A673 (cell line): Measurements from ENCODE around the gene FICD. TPM values are rescaled to one million over a fixed set of nuclear protein-coding genes. Genes with fewer than 3 reads are reported as not detected.

Source experiments
- BruUV-seq: library from RNA; stranded (reverse); fragments of 400-500 nt; replicated peaks from 2 replicates; lab custom pipeline; 2021; lab: Mats Ljungman, UMichigan
- CTCF ChIA-PET: fragments of 300-600 bp; sonication (Branson Sonifier 250); formaldehyde crosslinking; loops from one replicate; lab custom pipeline; 2022; ENCODE audit warnings: antibody characterized with exemption; lab: Charles Lee
- POLR2A ChIA-PET: fragments of 300-600 bp; sonication (Branson Sonifier 250); formaldehyde crosslinking; loops from one replicate; lab custom pipeline; 2022; ENCODE audit warnings: antibody characterized with exemption; ENCODE audit not compliant: low non-redundant PET; lab: Charles Lee
- DNase-seq: peaks from one replicate; pipeline ENCODE4 v3.0.0-alpha.2; 2015; ENCODE audit warnings: low spot score
- H3K27ac ChIP-seq: fragments of 200-600 bp; sonication (generic); 2 replicates; pipeline ENCODE4 v1.5.1; 2016; ENCODE audit warnings: mixed run types, low read depth, mild to moderate bottlenecking, mixed read lengths, antibody characterized with exemption, low read length; ENCODE audit not compliant: poor library complexity, severe bottlenecking
- H3K27me3 ChIP-seq: fragments of 200-600 bp; sonication (generic); replicated peaks from 2 replicates; pipeline ENCODE4 v1.6.1; 2017; ENCODE audit warnings: mixed run types, low read depth, mild to moderate bottlenecking, mixed read lengths, antibody characterized with exemption, low read length; ENCODE audit not compliant: insufficient read depth, poor library complexity
- H3K36me3 ChIP-seq: fragments of 200-600 bp; sonication (generic); 2 replicates; pipeline ENCODE4 v1.6.1; 2016; ENCODE audit warnings: mixed run types, mild to moderate bottlenecking, mixed read lengths, antibody characterized with exemption, low read length; ENCODE audit not compliant: insufficient read depth, poor library complexity, severe bottlenecking
- H3K4me1 ChIP-seq: fragments of 200-600 bp; sonication (generic); 2 replicates; pipeline ENCODE4 v1.6.1; 2017; ENCODE audit warnings: mixed run types, mild to moderate bottlenecking, mixed read lengths, antibody characterized with exemption, low read length; ENCODE audit not compliant: insufficient read depth, poor library complexity, severe bottlenecking
- H3K4me3 ChIP-seq: fragments of 200-600 bp; sonication (generic); 2 replicates; pipeline ENCODE4 v1.5.1; 2016; ENCODE audit warnings: low read depth, mixed run types, mild to moderate bottlenecking, mixed read lengths, low read length; ENCODE audit not compliant: poor library complexity, severe bottlenecking
- H3K9me3 ChIP-seq: fragments of 200-600 bp; sonication (generic); 2 replicates; pipeline ENCODE4 v1.6.1; 2016; ENCODE audit warnings: mixed run types, low read depth, mild to moderate bottlenecking, mixed read lengths, antibody characterized with exemption, low read length; ENCODE audit not compliant: poor library complexity, severe bottlenecking
- EZH2 ChIP-seq: fragments of 200-600 bp; sonication (generic); IDR thresholded peaks from 2 replicates; pipeline ENCODE4 v1.6.1; 2017; ENCODE audit warnings: borderline replicate concordance, low read depth, mild to moderate bottlenecking, mixed read lengths, antibody characterized with exemption, low read length; ENCODE audit not compliant: poor library complexity, severe bottlenecking
- intact Hi-C: fragments of 100-400 bp; cut with micrococcal nuclease; formaldehyde crosslinking; loops from one replicate; pipeline ENCODE4 v1.10.0; 2022; ENCODE audit not compliant: unreplicated experiment
- total RNA-seq: library from RNA; stranded (reverse); gene quantifications from 2 replicates; pipeline ENCODE4 v1.2.3, GENCODE V29; 2021
- TF ChIP-seq, protein P1 (sequence below): fragments of 300-800, 200-600 bp; sonication (generic); conservative IDR thresholded peaks from 2 replicates; pipeline ENCODE4 v1.5.1; 2017; ENCODE audit warnings: low read depth, mild to moderate bottlenecking, antibody characterized with exemption, low read length, moderate library complexity, mixed read lengths

The FICD gene
- total RNA-seq, 1 experiment from 2014 or later: 3.6 TPM

DNA sequence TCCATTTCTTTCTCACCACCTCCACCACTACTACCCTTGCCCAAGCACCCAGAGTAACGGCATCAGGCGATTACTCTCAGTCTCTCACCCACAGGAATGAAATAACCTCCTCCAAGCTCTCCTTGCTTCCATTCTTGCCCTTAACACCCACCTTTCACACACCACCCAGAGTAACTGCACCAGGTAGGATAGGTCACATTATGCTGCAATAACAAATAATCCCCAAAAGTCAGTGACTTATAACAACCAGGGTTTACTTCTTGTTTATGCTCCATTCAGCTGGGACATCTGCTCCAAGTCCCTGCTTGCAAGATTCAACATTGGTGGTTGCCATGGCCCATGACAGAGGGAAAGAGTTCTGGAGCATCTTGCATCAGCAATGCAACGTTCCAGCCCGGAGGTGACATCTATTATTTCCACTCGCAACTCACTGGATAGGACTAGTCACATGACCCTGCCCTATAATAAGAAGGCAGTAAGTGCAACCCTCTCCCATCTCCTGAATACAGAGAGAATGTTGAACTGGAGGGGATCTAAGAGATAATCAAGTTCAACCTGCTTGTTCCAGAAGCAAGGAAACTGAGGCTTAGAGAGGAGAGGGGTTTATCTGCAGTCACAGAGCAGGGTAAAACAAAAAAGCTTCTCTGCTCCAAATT is 41.5 kb upstream of the FICD start:
- Histone ChIP-seq H3K4me1 (no peaks in the 10 kb centered on the region), H3K27ac (no peak overlapping the region), H3K4me3 (no peak overlapping the region), H3K9me3 (no peaks in the 10 kb centered on the region), H3K27me3 (peaks cover 30% of the 10 kb centered on the region), H3K36me3 (no peaks in the 10 kb centered on the region)
- no TSS peak for BruUV-seq
- ChIA-PET CTCF (interaction anchor here (0.8 kb wide), 1 partner anchor 16 kb away, joined by 3 read pairs; no protein-coding TSS in a partner anchor), POLR2A (no interaction called here)
- TF ChIP-seq EZH2: no peak
- TF ChIP-seq, protein P1, sequence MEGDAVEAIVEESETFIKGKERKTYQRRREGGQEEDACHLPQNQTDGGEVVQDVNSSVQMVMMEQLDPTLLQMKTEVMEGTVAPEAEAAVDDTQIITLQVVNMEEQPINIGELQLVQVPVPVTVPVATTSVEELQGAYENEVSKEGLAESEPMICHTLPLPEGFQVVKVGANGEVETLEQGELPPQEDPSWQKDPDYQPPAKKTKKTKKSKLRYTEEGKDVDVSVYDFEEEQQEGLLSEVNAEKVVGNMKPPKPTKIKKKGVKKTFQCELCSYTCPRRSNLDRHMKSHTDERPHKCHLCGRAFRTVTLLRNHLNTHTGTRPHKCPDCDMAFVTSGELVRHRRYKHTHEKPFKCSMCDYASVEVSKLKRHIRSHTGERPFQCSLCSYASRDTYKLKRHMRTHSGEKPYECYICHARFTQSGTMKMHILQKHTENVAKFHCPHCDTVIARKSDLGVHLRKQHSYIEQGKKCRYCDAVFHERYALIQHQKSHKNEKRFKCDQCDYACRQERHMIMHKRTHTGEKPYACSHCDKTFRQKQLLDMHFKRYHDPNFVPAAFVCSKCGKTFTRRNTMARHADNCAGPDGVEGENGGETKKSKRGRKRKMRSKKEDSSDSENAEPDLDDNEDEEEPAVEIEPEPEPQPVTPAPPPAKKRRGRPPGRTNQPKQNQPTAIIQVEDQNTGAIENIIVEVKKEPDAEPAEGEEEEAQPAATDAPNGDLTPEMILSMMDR: no peak
- no peak for DNase-seq
- intact Hi-C loops: no loop called here

DNA sequence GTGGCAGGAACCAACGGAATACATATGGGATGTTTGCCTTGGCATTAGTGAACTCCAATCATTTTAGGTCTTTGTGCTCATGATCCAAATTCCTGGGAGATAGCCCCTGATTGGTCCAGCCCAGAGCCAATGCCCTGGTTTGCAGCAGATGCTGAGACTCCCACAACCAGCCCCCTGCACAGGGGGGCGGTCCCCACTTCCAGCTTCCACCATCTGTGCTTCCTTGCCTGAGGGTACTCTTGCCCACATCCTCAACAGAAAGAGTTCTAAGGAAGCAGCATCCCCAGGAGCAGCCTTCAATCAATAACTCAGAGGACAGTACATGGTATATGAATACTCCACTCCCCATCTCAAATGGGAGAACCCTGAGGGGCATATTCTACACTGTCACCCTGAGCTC is 39.7 kb upstream of the FICD start:
- Histone ChIP-seq H3K27ac (no peak overlapping the region), H3K36me3 (no peaks in the 10 kb centered on the region), H3K4me3 (no peak overlapping the region), H3K9me3 (no peaks in the 10 kb centered on the region), H3K27me3 (peaks cover 30% of the 10 kb centered on the region), H3K4me1 (no peaks in the 10 kb centered on the region)
- ChIA-PET CTCF (no interaction called here), POLR2A (no interaction called here)
- no peak for TF ChIP-seq EZH2
- TF ChIP-seq, protein P1: no peak
- intact Hi-C loops: no loop called here
- DNase-seq: no peak
- no TSS peak for BruUV-seq

DNA sequence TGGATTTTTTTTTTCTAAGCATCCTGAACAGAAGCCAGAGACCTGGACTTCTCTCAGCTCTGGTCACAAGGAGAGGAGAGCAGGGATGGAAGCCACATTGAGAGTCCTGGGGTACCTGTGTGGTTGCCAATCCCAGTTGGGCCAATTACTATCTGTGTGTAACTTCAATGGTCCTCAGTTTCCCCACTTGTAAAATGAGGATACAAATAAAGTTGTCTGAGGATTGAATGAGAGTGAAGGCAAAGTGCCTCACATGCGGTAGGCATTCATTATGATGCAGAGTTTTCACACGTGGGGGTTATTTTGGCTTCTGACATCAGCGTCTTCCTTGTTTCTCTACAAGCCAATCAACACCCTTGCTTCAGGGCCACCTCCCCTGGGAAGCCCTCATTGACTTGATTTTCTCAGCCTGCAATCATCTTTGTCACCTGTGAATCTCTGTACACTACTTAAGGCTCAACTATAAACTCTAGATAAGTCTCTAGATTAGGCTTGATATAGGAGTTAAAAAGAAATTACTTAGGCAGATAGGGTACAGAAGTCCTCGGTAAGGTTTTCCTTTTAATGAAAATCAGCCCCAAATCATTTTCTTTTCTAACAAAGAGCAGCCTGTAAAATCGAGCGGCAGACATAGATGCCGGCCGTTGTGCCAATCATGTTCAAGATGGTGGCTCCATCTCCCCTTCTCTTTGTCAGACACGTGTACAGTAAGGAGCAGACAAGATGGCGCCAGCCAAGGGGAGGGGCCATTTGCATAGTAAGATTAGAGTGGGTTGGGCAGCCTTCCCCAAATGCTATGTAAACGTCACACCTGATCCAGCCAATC is 37.8 kb upstream of the FICD start:
- Histone ChIP-seq H3K36me3 (no peaks in the 10 kb centered on the region), H3K9me3 (no peaks in the 10 kb centered on the region), H3K4me1 (no peaks in the 10 kb centered on the region), H3K27me3 (peaks cover 23% of the 10 kb centered on the region), H3K4me3 (no peak overlapping the region), H3K27ac (no peak overlapping the region)
- intact Hi-C loops: no loop called here
- BruUV-seq: no TSS peak
- CTCF ChIA-PET: no interaction called here
- no peak for DNase-seq
- TF ChIP-seq EZH2: no peak
- TF ChIP-seq, protein P1: no peak
- POLR2A ChIA-PET: no interaction called here
